Measurements from ENCODE around the gene FYB1. TPM values are rescaled to one million over a fixed set of nuclear protein-coding genes. Genes with fewer than 3 reads are reported as not detected.

FYB1 gene, protein sequence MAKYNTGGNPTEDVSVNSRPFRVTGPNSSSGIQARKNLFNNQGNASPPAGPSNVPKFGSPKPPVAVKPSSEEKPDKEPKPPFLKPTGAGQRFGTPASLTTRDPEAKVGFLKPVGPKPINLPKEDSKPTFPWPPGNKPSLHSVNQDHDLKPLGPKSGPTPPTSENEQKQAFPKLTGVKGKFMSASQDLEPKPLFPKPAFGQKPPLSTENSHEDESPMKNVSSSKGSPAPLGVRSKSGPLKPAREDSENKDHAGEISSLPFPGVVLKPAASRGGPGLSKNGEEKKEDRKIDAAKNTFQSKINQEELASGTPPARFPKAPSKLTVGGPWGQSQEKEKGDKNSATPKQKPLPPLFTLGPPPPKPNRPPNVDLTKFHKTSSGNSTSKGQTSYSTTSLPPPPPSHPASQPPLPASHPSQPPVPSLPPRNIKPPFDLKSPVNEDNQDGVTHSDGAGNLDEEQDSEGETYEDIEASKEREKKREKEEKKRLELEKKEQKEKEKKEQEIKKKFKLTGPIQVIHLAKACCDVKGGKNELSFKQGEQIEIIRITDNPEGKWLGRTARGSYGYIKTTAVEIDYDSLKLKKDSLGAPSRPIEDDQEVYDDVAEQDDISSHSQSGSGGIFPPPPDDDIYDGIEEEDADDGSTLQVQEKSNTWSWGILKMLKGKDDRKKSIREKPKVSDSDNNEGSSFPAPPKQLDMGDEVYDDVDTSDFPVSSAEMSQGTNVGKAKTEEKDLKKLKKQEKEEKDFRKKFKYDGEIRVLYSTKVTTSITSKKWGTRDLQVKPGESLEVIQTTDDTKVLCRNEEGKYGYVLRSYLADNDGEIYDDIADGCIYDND
- total RNA-seq, result not detected in 2 replicates
- long read RNA-seq, result 0 reads

GRCh38 chr5:39219437-39219836, at the start of gene FYB1:
TSS of gene FYB1 (minus strand) at chr5:39219563. CDS start at chr5:39202960, 16,603 bp downstream.
- H3K27ac Mint-ChIP-seq (ENCODE audit: unreplicated experiment), result no peak within 1 kb of the TSS
- DNase-seq (ENCODE audit: low read depth, low spot score), result no peak
- no peaks in the 10 kb centered on the region for H3K9me3 Mint-ChIP-seq
- no peak within 1 kb of the TSS for H3K4me3 Mint-ChIP-seq
- H3K4me1 Mint-ChIP-seq, result no peaks in the 10 kb centered on the region
- no peaks in the 10 kb centered on the region for H3K36me3 Mint-ChIP-seq (ENCODE audit: low read depth)
- no peak for TF ChIP-seq CTCF (conservative IDR thresholded peaks at IDR 0.05)
- H3K27me3 Mint-ChIP-seq (ENCODE audit: low read depth), result no peaks in the 10 kb centered on the region

- DNase-seq (ENCODE audit: low read depth, low spot score), result no peak
- Mint-ChIP-seq H3K4me3 (no peak overlapping the region), H3K27me3 (ENCODE audit: low read depth) (no peaks in the 10 kb centered on the region), H3K4me1 (no peaks in the 10 kb centered on the region), H3K9me3 (peaks cover 3% of the 10 kb centered on the region), H3K27ac (ENCODE audit: unreplicated experiment) (no peak overlapping the region), H3K36me3 (ENCODE audit: low read depth) (no peaks in the 10 kb centered on the region)
- TF ChIP-seq CTCF (conservative IDR thresholded peaks at IDR 0.05), result no peak
Observed at GRCh38 chr5:39267186-39267585, 47.8 kb upstream of the FYB1 start.

GRCh38 chr5:39266442-39266841, 47.1 kb upstream of the FYB1 start:
- Mint-ChIP-seq H3K27ac (ENCODE audit: unreplicated experiment) (no peak overlapping the region), H3K4me3 (no peak overlapping the region), H3K9me3 (peaks cover 3% of the 10 kb centered on the region), H3K27me3 (ENCODE audit: low read depth) (no peaks in the 10 kb centered on the region), H3K36me3 (ENCODE audit: low read depth) (no peaks in the 10 kb centered on the region), H3K4me1 (no peaks in the 10 kb centered on the region)
- no peak for DNase-seq (ENCODE audit: low read depth, low spot score)
- TF ChIP-seq CTCF (conservative IDR thresholded peaks at IDR 0.05), result no peak

- Mint-ChIP-seq H3K27me3 (ENCODE audit: low read depth) (no peaks in the 10 kb centered on the region), H3K4me1 (no peaks in the 10 kb centered on the region), H3K9me3 (peaks cover 3% of the 10 kb centered on the region), H3K27ac (ENCODE audit: unreplicated experiment) (no peak overlapping the region), H3K4me3 (no peak overlapping the region), H3K36me3 (ENCODE audit: low read depth) (no peaks in the 10 kb centered on the region)
- no peak for DNase-seq (ENCODE audit: low read depth, low spot score)
- TF ChIP-seq CTCF (conservative IDR thresholded peaks at IDR 0.05), result no peak
Observed at GRCh38 chr5:39264528-39264927, 45.2 kb upstream of the FYB1 start.

DNA sequence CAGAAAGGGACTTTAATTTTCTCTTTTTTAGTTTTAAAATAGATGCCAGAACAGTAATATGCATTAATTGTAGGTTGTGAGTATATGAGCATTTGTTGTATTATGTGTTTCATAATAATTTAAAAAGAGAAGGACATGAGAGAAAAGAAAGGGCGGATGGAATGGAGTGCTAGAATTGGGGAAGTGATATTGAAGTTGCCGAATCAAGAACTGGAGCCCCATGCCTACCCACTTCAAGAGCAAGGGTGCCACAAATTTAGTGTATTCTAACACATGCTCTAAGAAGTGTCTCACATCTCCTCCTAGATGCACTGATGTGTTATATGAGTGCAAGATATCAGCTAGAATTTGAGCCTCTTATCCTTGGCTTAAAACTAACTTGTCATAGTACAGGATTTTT, 43.6 kb upstream of the FYB1 start:
- Mint-ChIP-seq H3K9me3 (peaks cover 3% of the 10 kb centered on the region), H3K27me3 (ENCODE audit: low read depth) (no peaks in the 10 kb centered on the region), H3K36me3 (ENCODE audit: low read depth) (no peaks in the 10 kb centered on the region), H3K4me1 (no peaks in the 10 kb centered on the region), H3K4me3 (no peak overlapping the region), H3K27ac (ENCODE audit: unreplicated experiment) (no peak overlapping the region)
- TF ChIP-seq CTCF (conservative IDR thresholded peaks at IDR 0.05), result no peak
- no peak for DNase-seq (ENCODE audit: low read depth, low spot score)
